Glutamatergic neuron (in vitro differentiated cells): Measurements from ENCODE around the gene BCL7A. TPM values are rescaled to one million over a fixed set of nuclear protein-coding genes. Genes with fewer than 3 reads are reported as not detected.
A peak's percentile ranks its signal among the peaks of the same experiment; 100 is the strongest.

ENCODE experiments used
- DNase-seq: peaks from one replicate; pipeline ENCODE4 v3.0.0; 2022
- H3K27ac Mint-ChIP-seq: one replicate; pipeline ENCODE4 v1.8.0; 2020; ENCODE audit warnings: mild to moderate bottlenecking, mixed read lengths, inconsistent platforms; ENCODE audit not compliant: unreplicated experiment
- H3K27me3 Mint-ChIP-seq: one replicate; pipeline ENCODE4 v1.8.0; 2020; ENCODE audit warnings: mild to moderate bottlenecking, moderate library complexity, mixed read lengths, inconsistent platforms; ENCODE audit not compliant: unreplicated experiment
- H3K36me3 Mint-ChIP-seq: one replicate; pipeline ENCODE4 v1.8.0; 2020; ENCODE audit warnings: mild to moderate bottlenecking, mixed read lengths, inconsistent platforms; ENCODE audit not compliant: unreplicated experiment
- H3K4me1 Mint-ChIP-seq: one replicate; pipeline ENCODE4 v1.8.0; 2020; ENCODE audit warnings: mild to moderate bottlenecking, low read depth, mixed read lengths, inconsistent platforms; ENCODE audit not compliant: unreplicated experiment
- H3K4me3 Mint-ChIP-seq: one replicate; pipeline ENCODE4 v1.8.0; 2020; ENCODE audit warnings: mild to moderate bottlenecking, mixed read lengths, inconsistent platforms; ENCODE audit not compliant: unreplicated experiment
- H3K9me3 Mint-ChIP-seq: one replicate; pipeline ENCODE4 v1.8.0; 2020; ENCODE audit warnings: mild to moderate bottlenecking, moderate library complexity, mixed read lengths, inconsistent platforms; ENCODE audit not compliant: unreplicated experiment
- total RNA-seq: library from RNA; stranded (reverse); fragmentation: NEBNext Ultra II Directional; extraction: Animal tissue kit (Norgen Biotek cat#: 25700); gene quantifications from one replicate; pipeline ENCODE4 v1.2.1, GENCODE V29; 2021; ENCODE audit not compliant: unreplicated experiment
- TF ChIP-seq, protein P1 (sequence below): fragments of 200-600 bp; sonication (generic); IDR thresholded peaks from one replicate; pipeline ENCODE4 v1.5.0; 2021; ENCODE audit not compliant: partially characterized antibody, unreplicated experiment

Gene BCL7A
- total RNA-seq, 1 donor from 2014 or later: 148 TPM

DNA sequence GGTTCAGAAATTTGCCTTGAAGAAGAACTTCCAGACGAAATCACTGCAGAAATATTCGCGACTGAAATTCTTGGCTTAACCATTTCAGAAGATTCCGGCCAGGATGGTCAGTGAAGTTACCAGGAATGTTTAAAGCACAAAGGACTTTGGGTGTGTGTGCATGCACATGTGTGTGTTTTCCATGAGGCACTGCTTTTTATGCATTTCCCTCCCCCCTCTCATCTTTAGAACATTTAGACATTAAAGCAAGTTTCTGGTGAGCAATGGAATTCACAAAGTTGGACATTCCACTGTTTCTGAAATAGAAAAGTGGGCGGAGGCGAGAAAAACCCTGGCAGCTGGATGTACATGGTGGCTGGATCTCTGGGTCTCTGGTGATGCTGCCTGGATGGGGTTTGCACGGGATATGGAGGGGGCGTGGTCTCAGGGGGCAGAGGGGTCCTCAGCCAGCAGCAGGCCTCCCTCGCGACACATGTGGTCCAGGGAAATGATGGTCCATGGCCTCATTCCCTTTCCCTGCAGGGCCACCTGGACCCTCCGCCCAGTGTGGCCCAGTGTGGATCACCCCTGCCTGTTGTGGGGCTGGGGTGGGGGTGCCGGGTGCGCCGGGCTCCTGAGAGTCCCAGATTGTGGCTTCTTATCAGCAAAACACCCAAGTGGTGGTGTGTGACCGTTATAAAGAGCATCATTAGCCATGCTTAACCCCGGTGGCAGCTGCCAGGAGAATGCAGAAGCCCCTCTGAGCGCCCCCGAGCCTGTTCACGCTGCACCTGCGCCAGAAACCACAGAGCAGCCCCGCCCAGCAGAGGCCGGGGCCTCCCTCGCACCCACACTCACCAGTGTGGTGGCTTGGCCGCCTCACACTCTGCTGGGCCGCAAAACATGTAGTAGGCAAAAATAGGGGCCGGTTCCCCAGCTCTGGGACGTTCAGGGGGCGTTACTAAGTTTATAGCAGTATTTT is 17.8 kb upstream of the BCL7A start:
- Mint-ChIP-seq H3K27me3 (peaks cover 12% of the 10 kb centered on the region), H3K36me3 (peaks cover 16% of the 10 kb centered on the region), H3K4me1 (peaks cover 34% of the 10 kb centered on the region), H3K9me3 (peaks cover 15% of the 10 kb centered on the region), H3K27ac (peak overlapping the region; percentile 66), H3K4me3 (no peak overlapping the region)
- DNase-seq: peak; percentile 34
- TF ChIP-seq, protein P1, sequence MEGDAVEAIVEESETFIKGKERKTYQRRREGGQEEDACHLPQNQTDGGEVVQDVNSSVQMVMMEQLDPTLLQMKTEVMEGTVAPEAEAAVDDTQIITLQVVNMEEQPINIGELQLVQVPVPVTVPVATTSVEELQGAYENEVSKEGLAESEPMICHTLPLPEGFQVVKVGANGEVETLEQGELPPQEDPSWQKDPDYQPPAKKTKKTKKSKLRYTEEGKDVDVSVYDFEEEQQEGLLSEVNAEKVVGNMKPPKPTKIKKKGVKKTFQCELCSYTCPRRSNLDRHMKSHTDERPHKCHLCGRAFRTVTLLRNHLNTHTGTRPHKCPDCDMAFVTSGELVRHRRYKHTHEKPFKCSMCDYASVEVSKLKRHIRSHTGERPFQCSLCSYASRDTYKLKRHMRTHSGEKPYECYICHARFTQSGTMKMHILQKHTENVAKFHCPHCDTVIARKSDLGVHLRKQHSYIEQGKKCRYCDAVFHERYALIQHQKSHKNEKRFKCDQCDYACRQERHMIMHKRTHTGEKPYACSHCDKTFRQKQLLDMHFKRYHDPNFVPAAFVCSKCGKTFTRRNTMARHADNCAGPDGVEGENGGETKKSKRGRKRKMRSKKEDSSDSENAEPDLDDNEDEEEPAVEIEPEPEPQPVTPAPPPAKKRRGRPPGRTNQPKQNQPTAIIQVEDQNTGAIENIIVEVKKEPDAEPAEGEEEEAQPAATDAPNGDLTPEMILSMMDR: no peak

DNA sequence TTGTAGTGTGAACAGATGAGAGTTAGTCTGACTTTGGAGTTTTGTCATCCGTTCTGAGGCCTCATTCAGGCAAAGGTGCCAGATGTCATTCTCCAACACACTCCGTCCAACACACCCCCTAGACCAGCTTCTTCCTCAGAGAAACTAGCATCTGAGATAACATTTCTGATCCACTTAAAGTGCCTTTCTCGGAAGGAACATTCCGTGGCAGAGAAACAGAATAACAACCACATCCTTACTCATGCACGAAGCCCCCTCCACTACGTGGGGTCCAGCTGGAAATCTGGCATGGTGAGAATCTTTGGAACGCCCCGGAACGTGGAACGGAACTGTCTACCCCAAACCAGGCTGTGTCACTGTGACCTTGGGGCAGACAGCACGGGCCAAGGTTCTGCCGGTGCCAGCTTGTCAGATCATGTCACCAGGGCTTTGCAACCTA is 17.0 kb upstream of the BCL7A start:
- H3K4me3 Mint-ChIP-seq: no peak overlapping the region
- TF ChIP-seq, protein P1: no peak
- DNase-seq: no peak
- peaks cover 17% of the 10 kb centered on the region for H3K9me3 Mint-ChIP-seq
- peaks cover 13% of the 10 kb centered on the region for H3K27me3 Mint-ChIP-seq
- no peak overlapping the region for H3K27ac Mint-ChIP-seq
- peaks cover 12% of the 10 kb centered on the region for H3K36me3 Mint-ChIP-seq
- peaks cover 38% of the 10 kb centered on the region for H3K4me1 Mint-ChIP-seq

DNA sequence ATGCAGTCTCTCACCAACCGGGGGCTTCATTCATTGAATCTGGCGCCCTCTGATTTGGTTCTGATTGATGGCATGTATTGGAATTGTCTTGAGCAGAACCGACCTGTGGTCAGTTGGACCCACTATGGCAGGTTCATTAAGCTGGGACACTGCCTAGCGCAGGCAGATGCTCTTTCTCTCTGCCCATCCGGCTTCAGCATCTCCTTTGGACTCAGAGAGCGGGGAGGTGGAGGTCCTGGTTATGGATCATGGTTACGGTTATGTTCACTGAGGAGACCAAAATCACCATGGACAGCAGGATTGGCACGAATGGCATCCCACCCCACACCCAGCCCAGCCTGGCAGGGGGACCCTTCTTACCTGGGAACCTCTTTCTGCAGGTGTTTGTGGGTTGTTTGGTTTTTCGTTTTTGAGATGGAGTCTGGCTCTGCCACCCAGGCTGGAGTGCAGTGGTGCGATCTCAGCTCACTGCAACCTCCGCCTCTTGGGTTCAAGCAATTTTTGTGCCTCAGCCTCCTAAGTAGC is 16.4 kb upstream of the BCL7A start:
- TF ChIP-seq, protein P1: no peak
- H3K27ac Mint-ChIP-seq: no peak overlapping the region
- H3K4me1 Mint-ChIP-seq: peaks cover 36% of the 10 kb centered on the region
- DNase-seq: no peak
- H3K4me3 Mint-ChIP-seq: no peak overlapping the region
- peaks cover 11% of the 10 kb centered on the region for H3K36me3 Mint-ChIP-seq
- H3K27me3 Mint-ChIP-seq: peaks cover 13% of the 10 kb centered on the region
- peaks cover 17% of the 10 kb centered on the region for H3K9me3 Mint-ChIP-seq

DNA sequence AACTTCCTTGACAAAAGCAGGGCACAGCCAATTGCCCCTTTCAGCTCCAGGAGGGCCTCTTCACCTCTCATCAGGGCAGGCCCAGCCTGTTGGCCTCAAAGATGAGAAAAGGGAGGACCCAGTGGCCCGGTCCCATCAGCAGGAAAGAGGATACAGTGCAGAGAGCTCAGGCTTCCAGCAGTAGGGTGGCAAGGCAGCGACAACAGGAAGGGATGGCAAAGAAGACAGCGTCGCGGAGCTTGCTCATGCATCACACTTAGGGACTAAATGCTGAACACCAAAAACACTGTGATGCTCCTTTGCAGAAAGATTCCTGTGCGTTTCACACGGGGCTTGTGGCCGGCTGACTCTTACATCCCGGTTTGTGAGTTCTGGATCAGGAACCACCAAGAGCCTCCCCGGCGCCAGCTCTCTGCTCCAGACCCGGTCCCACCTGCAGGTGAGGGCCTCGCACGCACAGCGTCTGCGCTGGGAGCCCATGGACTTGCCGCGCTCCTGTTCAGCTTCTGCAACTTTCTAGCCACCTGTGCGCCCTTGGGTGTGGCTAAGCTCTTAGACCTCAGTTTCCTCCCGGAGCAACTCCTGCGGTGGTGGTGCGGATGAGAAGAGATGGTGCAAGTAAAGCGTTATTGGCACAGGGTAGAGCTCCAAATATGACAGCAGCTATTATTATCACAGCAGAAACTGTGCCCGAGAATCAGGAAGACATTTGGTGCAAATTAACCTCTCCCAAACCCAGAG is 15.3 kb upstream of the BCL7A start:
- Mint-ChIP-seq H3K27ac (no peak overlapping the region), H3K27me3 (peaks cover 12% of the 10 kb centered on the region), H3K9me3 (peaks cover 13% of the 10 kb centered on the region), H3K4me3 (no peak overlapping the region), H3K36me3 (peaks cover 10% of the 10 kb centered on the region), H3K4me1 (peaks cover 36% of the 10 kb centered on the region)
- TF ChIP-seq, protein P1: no peak
- DNase-seq: no peak
